Superior temporal gyrus (tissue), 1 donor: ENCODE results near the gene C11orf98.
"Not testable (repeated sequence)": the region's sequence is repeated elsewhere in the genome, so short reads cannot be mapped to it uniquely, and the experiment has no call there.

Experiments
- DNase-seq: peaks from one replicate; pipeline ENCODE4 v3.0.0-alpha.2; 2016; ENCODE audit errors: extremely low spot score

The C11orf98 gene

GRCh38 chr11:62650283-62650682 is 14.7 kb downstream of the C11orf98 start:
- DNase-seq, result not testable (repeated sequence)

- no peak for DNase-seq
Measured at GRCh38 chr11:62649486-62649885, 15.5 kb downstream of the C11orf98 start.

GRCh38 chr11:62648967-62649364 is 16.0 kb downstream of the C11orf98 start:
- no peak for DNase-seq

- DNase-seq, result no peak
Measured at GRCh38 chr11:62648185-62648966, 16.6 kb downstream of the C11orf98 start.

- no peak for DNase-seq
Measured at GRCh38 chr11:62647609-62648005, 17.4 kb downstream of the C11orf98 start.

- DNase-seq, result no peak
Measured at GRCh38 chr11:62646825-62647608, 18.0 kb downstream of the C11orf98 start.

- DNase-seq, result peak; percentile 98
Measured at GRCh38 chr11:62645946-62646824, 18.8 kb downstream of the C11orf98 start, which contains the start of gene GANAB. Gene GANAB, minus strand, starts transcription at chr11:62646613. Its CDS starts 14 bp downstream, at chr11:62646599.

GRCh38 chr11:62645671-62645945 is 19.4 kb downstream of the C11orf98 start:
- no peak for DNase-seq

- no peak for DNase-seq
Measured at GRCh38 chr11:62644220-62644619, 20.8 kb downstream of the C11orf98 start.

GRCh38 chr11:62632492-62632891 is 32.5 kb downstream of the C11orf98 start:
- DNase-seq, result no peak

GRCh38 chr11:62627713-62628112 is 37.3 kb downstream of the C11orf98 start:
- DNase-seq, result no peak

GRCh38 chr11:62622476-62623089 is 42.4 kb downstream of the C11orf98 start:
- no peak for DNase-seq

- peak; percentile 98 for DNase-seq
Measured at GRCh38 chr11:62621567-62622470, 43.2 kb downstream of the C11orf98 start, which contains the start of gene B3GAT3. Gene B3GAT3, minus strand, starts transcription at chr11:62621986. Its CDS starts 39 bp downstream, at chr11:62621947.

- DNase-seq, result no peak
Measured at GRCh38 chr11:62621027-62621566, 43.9 kb downstream of the C11orf98 start.

GRCh38 chr11:62616957-62617356 is 48.1 kb downstream of the C11orf98 start:
- DNase-seq, result not testable (repeated sequence)

GRCh38 chr11:62615521-62615920 is 49.5 kb downstream of the C11orf98 start:
- DNase-seq, result no peak

GRCh38 chr11:62614275-62614674 is 50.7 kb downstream of the C11orf98 start:
- no peak for DNase-seq

- no peak for DNase-seq
Measured at GRCh38 chr11:62613291-62613778, 51.7 kb downstream of the C11orf98 start.
